GM18499 (cell line): ENCODE measurements around the gene A3GALT2.
"Not testable (repeated sequence)": the region's sequence is repeated elsewhere in the genome, so short reads cannot be mapped to it uniquely, and the experiment has no call there.

Experiments
- ATAC-seq: cut with Tn5 transposase; IDR thresholded peaks from one replicate; pipeline ENCODE4 v1.9.1; 2021; ENCODE audit warnings: moderate number of reproducible peaks; ENCODE audit not compliant: insufficient read depth, unreplicated experiment

A3GALT2 gene

DNA sequence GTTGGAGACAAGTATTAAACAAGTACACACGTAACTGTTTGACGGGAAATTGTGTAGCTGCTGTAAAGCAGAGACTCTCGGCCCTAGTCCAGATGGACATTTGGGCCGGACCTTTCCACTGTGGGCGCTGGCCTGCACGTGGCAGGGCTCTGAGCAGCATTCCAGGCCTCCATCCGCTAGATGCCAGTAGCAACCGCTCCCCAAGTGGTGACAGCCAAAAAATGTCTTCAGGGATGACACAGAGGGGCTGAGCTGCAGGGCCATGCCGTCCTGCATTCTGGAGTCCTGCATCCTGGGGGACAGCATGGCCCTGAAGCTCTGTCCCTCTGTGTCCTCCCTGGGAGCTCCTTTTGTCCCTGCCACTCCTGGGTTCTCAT, 24.8 kb downstream of the A3GALT2 start:
- no peak for ATAC-seq

DNA sequence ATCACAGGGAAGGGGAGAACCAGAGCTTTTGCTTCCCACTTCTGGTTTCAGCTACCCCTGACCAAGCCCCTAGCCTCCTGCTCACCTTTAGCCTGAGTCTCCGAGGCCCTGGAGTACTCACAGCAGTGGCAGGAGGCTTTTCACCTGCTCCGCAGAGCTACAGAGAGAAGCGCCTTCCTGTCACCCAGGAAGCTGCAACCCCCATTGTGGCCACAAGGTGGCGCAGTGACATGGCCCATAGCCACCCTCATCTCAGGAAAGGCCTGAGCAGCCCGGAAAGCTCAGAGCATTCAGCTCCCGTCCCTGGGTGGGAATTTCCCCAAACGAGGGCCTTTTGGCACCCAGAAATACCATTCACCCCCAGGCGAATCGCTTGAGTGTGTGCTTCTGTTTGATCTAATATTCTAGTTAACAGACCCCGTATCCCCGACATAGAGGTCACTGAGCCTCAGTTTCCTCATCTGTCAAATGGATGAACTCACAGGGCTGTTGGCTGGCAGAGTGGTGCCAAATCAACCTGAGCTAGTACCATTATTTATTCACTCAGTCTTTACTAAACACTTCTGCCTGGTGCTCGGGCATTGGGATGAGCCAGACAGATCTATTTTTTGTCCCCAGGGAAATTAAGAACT, 25.3 kb downstream of the A3GALT2 start:
- ATAC-seq = peak; percentile 60

DNA sequence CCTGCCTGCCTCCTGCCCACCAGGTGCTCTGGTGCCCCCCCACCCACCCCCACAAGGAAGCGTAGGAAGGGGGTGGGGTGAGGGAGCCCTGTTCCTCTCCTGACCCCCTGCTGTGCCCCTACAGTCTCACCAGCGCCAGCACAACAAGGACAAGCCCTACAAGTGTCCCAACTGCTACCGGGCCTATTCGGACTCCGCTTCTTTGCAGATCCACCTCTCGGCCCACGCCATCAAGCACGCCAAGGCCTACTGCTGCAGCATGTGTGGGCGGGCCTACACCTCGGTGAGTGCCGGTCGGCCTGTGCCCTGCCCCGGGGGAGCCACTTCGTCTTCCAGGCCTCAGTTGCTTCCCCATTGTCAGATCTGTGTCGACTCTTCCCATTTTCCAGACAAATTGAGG, 25.9 kb downstream of the A3GALT2 start:
- ATAC-seq = no peak

DNA sequence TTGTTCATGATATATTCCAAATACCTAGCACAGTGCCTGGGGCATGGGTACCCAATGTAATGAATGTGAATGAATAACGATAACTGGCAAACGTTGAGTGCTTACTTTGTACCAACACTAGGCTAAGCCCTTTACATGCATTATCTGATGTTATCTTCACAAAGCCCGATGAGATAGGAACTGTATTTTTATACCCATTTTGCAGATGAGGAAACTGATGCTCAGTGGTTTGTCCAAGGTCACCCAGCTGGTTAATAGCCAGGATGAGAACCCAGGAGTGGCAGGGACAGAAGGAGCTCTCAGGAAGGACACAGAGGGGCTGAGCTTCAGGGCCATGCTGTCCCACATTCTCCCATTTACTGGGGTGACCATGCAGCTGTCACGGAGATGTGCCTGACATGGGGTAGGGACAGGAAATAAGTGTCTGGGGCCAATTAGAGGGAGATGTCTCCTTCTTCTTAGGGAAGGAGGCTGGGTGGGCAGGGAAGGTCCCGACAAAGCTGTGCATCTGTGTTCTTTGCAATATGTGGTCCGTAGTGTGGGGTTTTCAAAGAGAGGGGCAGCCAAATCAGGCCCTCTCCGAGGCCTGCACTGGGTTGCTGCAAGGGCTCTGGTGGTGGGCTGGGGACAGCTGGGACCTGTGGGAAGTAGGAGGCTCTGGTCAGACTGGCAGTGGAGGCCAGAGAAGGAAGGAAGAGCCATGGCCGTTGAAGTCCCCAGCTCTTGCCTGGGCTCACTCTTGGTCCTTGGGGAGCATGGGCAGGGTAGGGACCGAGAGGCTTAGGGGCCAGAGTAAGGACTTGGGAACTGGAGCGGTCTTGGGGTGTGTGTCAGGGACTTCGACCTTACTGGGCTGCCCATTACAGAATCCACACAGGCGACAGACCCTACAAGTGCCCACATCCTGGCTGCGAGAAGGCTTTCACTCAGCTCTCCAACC, 26.6 kb downstream of the A3GALT2 start:
- no peak for ATAC-seq

DNA sequence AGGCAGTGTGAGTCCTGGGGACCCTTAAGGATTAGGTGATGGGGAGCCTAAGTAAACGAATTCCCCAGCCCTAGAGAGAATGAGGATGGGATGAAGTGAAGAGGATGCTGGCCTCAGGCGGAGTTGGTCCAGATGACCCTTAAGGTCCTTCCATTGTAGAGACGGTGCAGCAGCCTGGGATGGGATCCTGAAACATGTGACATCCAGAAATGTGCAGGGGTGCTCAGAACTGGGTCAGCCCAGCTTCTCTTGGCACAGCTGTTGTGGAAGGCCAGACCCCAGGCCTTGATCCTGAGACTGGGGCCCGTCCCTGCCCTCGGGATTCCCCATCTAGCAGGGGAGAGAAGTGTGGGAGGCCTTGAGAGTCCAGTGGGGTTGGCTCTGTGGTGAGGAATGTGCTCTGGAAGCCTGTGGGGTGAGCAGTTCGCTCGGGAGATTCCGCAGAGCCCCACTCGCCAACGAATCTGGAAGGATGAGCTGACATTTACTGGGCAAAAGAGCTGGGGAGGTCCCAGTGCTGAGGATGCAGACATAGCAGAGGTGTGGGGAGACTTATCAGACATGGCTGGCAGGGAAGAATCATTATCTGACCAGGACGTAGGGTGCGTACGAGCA, 28.1 kb downstream of the A3GALT2 start:
- no peak for ATAC-seq

DNA sequence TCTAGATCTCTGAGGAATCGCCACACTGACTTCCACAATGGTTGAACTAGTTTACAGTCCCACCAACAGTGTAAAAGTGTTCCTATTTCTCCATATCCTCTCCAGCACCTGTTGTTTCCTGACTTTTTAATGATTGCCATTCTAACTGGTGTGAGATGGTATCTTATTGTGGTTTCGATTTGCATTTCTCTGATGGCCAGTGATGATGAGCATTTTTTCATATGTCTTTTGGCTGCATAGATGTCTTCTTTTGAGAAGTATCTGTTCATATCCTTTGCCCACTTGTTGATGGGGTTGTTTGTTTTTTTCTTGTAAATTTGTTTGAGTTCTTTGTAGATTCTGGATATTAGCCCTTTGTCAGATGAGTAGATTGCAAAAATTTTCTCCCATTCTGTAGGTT, 30.3 kb downstream of the A3GALT2 start:
- not testable (repeated sequence) for ATAC-seq

DNA sequence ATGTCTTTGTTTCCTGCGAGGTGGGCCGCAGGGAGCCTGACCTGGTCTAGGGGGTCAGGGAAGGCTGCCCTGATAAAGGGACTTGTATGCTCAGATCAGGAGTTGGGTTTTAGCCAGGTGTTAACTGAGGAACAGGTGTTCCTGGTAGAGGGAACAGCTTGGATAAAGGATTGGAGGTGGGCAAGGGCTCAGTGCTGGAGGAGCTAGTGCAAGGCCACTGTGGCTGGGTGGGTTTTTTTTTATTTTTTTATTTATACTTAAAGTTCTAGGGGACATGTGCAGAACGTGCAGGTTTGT, 31.1 kb downstream of the A3GALT2 start:
- no peak for ATAC-seq

DNA sequence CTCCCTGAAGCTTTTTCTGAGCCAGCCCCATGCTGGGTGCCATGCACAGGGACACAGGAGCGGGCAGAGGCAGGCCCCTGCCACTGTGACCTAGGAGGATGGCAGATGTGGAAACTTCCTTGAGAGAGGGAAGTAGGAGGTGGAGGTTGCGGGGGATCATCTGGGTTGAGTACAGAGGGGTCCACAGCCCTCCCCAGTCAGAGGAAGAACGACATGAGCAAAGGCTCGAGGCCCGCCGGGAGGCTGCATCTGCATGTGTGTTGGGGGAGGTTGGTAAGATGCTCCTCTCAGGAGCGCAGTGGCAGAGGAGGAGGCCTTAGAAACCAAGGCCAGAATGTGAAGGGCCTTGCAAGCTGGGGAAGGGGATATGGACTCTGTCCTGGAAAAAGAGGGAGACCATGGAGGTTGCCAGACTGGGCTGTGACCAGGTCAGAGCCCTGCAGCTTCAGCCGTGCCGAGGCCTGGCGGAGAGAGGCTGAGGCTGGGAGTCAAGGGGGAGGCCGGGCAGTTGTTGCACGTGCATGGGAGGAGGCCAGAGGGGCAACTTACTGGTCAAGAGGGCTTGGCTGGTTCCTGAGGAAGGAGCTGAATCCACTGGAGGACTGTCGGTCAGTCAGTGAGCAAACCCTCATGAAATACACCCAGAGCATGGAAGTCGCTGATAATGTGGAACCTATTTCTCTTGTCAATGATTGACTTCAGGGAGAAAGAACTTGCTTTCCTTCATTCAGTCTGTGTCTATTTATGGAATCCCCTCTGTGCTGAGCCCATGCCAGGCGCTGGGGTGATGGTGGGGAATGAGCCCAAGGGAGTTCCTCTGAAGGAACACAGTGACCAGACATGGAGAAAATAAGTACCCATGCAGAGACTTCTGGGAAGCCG, 31.7 kb downstream of the A3GALT2 start:
- no peak for ATAC-seq

DNA sequence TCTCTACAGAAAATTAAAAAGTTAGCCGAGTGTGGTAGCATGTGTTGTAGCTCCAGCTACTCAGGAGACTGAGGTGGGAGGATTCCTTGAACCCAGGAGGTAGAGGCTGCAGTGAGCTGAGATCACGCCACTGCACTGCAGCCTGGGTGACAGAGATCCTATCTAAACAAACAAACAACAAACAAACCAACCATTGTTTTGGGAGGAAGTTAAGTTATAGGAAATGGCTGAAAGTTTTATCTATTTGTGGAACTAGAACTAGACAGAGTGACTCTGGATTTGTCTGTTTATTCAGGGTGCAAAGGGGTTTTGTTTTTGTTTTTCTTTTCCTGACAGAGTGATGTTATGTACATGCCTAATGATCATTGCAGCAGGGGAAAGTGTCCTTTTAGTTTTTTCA, 33.6 kb downstream of the A3GALT2 start:
- no peak for ATAC-seq

DNA sequence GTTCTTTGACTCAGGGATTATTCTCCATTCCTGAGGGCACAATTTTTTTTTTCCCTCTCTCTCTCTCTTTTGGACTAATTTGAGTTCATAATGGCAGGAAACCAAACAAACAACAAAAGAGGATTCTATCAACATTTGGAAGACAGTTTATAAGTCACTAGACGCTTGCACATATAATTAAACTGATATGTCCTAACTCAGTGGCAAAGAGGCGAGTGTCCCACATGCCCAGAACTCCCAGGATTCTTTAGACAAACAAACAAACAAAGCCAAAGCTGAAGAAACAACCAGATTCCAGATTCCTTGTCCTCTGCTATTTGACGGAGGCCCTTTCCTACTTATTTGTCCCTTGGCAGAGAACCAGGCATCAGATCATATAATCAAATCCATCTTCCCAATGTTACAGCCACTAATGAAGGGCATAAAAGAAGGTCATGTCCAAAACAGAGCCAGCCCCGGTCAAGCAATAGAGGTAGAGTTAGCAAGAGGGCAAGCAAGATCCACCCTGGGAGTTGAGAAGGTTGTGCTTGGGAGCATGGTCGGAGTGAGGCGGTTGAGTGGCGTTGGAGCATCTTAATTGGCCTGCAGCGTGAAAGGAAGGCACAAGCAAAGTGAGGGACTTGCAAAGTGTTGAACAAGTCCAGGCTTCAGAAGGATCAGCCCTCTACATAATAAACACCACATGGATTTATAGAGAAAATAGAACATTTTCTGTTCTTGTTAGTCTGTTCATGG, 34.3 kb downstream of the A3GALT2 start:
- ATAC-seq = no peak

DNA sequence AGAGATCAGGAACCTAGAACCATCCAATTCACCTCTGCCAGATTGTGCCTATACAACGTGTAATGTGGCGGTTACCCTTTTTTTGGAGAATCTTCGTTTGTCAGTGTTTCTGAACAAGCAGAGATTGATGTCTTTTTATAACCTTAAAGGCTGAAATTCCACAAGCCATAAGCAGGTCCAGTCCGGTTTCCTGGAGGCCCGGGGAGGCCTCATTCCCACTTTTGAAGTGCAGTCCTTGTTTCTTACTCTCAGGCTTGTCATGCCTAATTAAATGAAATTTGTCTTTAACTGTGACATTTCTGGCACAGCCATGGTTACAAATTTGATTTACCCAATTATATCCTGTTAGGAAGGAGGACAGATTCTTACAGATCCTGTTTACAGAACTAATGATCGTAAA, 36.8 kb downstream of the A3GALT2 start:
- no peak for ATAC-seq

DNA sequence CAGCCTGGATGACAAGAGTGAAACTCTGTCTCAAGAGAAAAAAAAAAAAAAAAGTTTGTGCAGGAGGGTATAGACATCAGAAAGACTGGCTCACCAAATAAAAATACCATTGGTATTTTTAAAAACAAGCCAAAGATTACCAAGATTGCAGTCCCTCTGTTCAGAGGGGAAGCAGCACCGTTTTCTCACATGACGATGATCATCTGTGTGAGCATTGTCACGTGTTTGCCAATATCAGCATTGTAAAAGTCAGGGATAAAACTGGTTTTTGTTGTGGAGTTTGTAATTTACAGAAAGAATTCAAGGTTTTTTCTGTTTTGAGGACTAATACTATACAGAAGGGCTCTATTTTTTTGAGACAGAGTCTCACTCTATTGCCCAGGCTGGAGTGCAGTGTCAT, 38.1 kb downstream of the A3GALT2 start:
- ATAC-seq = no peak

DNA sequence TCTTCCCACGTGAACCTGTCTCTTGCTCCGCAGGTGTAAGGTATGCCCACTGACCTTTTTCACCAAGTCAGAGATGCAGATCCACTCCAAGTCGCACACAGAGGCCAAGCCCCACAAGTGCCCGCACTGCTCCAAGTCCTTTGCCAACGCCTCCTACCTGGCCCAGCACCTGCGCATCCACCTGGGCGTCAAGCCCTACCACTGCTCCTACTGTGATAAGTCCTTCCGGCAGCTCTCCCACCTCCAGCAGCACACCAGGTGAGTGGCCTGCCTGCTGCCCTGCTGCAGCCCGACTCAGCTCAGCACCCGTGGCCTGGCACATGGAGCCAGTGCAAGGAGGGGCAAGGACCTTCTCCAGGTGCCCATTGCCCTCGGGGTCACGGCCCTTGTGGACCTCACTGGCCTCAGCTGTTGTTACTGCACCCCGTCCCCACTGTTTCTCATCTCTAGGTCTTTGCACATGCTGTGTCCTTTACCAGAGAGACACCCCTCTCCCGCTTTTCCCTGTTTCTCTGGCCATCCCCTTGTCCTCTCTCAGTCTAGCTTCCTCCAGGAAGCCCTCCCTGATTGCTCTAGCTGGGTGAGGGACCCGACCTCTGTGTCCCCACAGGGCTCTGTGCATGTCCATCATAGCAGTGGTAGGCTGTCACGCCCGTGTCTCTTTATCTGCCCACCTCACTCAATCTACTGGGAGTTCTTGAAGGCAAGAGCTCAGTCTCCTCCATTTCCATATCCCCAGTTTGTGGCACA, 39.2 kb downstream of the A3GALT2 start:
- ATAC-seq = no peak

DNA sequence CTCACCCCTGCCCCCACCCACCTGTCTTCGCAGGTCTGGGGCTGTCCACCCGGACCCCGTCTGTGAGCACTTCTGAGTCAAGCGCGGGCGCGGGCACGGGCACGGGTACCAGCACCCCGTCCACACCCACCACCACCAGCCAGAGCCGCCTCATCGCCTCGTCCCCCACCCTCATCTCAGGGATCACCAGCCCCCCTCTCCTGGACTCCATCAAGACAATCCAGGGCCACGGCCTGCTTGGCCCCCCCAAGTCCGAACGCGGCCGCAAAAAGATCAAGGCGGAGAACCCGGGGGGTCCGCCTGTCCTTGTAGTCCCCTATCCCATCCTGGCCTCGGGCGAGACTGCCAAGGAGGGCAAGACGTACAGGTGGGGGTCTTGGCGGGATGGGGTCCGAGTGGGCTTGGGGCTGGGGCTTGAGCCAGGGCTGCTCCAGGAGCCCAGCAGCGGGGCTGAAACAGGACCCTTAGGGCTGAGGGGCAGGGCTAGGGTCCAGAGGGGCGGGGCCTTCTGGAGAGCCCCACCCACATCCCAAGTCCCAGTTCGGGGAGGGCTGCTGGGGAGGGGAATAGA, 40.7 kb downstream of the A3GALT2 start:
- no peak for ATAC-seq

DNA sequence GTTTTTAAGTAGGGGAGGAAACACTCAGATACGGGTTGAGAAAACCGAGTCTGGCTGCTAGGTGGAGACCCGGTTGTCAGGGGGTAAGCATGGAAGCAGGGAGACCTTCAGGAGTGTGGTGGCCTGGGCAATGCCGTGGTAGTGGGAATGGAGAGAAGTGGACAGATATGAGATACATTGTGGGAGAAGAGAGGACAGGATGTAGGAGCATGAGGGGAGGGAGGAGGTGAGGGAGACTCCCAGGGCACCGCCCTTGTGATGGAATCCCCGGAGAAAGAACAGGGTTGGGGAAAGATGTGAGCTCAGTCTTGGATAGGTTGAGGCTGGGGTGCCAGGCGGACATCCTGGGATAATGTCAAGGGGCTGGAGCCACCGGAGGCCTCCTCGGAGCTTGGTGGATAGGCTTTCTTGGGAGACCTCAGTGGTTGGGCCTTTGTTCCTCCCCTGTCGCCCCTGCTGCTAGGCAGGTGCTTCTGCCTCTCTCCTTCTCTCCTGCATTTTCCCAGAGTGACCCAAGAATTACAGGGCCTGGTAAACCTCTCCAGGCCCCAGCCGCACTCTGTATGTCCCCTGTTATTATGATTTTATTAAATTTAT, 43.3 kb downstream of the A3GALT2 start:
- ATAC-seq = no peak

DNA sequence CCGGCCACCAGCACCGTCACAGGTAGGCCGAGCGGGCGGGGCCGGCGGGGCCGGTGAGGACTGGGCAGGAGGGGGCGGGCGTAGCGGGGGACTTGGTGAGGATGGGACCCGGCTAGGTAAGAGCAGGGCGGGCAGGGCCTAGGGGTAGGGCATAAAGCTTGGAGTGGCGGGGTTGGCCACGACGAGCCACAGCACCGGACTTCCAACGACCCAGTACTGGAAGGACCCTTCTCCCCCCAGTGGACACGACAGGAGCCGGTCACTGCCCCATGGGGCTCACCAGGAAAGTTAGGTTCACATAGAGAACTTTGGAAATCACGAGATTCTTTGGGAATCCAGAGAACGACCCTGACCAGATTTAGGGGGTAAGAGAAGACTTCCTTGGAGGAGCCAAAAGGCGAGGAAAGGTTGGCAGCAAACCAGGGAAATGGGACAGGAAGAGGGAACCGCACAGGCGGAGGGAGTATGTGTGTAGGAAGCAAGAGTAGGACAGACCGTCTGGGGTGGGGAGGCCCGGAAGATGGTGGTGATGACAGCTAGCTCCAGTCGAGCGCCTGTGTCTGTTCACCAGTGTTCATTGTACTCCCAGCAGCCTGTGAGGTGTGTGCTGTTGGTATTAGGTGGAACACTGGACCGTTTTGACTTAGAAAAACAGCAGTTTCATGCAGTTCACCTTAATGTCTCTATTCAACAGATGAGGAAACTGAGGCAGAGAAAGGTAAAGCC, 44.2 kb downstream of the A3GALT2 start:
- no peak for ATAC-seq

DNA sequence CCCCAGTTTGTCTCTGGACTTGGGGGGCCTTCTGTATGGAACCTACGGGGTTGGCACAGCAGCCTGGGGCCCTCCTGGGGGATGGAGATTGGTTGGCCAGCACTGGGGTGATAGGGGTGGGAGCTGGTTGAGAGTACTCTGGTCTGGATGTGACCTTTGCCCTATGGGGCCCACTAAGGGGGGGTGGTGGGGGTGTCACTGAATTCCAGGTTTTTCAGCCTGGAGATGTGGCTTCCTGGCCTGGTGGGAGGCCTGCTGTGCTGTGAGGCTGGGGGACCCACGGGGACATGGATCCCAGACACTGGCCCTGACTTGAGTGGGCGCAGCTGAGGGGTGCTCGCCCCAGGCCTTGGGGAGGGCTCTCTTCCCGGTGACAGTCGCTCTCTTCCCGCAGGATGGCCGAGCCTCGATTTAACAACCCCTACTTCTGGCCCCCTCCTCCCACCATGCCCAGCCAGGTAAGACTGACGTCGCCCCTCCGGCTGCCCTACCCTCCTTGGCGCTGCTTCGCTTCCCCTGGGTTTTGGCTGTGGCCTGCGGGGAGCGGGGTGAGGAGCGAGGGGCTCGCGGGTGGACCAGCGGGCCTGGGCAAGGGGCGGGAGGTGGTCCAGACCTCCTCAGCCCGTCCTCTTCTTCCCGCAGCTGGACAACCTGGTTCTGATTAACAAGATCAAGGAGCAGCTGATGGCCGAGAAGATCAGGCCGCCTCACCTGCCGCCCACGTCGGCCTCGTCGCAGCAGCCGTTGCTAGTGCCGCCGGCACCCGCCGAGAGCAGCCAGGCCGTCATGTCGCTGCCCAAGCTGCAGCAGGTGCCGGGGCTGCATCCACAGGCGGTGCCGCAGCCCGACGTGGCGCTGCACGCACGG, 45.0 kb downstream of the A3GALT2 start:
- no peak for ATAC-seq
